ENCODE results near the gene KCNN3.
"Not testable (repeated sequence)": the region's sequence is repeated elsewhere in the genome, so short reads cannot be mapped to it uniquely, and the experiment has no call there.

Gene KCNN3

GRCh38 chr1:154870115-154870571 is at the start of gene KCNN3:
TSS of gene KCNN3 (minus strand) at chr1:154870281. CDS start at chr1:154869964, 317 bp downstream.
- peak; percentile 65 for DNase-seq

GRCh38 chr1:154913273-154913672 is 43.2 kb upstream of the KCNN3 start:
- no peak for DNase-seq

- DNase-seq = no peak
Observed at GRCh38 chr1:154912755-154913154, 42.7 kb upstream of the KCNN3 start.

DNA sequence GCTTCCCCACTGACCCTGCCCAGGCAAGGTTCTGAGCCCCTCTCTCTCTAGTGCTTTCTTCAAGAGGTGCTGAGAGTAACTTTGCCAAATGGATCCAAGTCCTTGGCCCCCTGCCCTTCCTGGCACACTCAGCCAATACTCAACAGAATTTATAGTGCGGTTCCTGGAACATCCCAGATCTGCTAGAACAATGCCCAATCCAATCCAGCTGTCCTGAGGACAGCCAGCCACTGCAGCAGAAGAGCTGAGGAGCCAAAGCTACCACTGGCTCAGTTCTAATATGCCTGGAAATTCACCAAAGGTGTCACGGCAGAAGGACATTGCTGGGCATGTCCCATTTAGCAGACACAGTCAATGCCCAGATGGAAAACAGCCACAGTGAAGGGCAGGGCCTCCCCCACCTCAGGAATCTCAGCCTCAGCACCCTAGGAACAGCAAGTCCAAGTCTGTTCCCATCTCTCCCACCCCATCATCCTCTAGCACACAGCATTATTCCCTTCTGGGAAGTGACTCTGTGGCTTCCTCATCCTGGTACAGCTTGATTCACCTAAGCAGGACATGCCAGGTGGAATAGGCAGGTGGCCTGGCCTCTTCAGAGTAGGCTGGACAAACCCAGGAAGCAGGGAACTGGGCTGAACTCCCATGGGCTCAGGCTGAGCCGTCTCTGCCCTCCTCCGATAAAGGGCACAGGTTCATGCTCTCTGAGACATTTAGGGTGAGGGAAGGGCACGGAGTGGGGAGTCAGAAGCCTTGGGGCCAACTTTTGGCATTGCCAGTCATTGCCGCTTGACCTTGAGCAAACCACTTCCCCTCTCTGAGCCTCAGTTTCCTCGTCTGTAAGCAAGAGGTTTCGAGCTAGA is 41.8 kb upstream of the KCNN3 start:
- DNase-seq = no peak

- no peak for DNase-seq
Observed at GRCh38 chr1:154910851-154911250, 40.8 kb upstream of the KCNN3 start.

DNA sequence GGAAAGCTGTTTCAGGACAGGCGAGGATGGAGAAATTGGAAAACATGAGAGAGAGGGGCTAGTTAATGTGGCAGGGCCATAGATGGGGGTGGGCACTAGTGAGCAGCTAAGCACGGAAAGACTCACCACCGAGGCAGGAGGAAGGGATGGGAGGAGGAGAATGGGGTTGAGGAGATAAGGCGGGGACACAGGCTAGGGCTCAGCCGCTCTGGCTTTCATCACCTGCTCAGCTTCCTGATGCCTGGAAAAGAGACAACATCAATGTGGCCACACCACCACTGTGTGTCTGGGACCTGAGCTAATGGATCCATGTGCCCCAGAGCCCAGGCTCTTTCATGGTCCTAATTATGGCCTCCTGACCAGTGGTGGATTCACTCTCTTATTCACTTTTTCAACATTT is 38.9 kb upstream of the KCNN3 start:
- no peak for DNase-seq

GRCh38 chr1:154908129-154908528 is 38.0 kb upstream of the KCNN3 start:
- not testable (repeated sequence) for DNase-seq

- no peak for DNase-seq
Observed at GRCh38 chr1:154906621-154907081, 36.6 kb upstream of the KCNN3 start.

- no peak for DNase-seq
Observed at GRCh38 chr1:154902938-154903566, 33.0 kb upstream of the KCNN3 start.

DNA sequence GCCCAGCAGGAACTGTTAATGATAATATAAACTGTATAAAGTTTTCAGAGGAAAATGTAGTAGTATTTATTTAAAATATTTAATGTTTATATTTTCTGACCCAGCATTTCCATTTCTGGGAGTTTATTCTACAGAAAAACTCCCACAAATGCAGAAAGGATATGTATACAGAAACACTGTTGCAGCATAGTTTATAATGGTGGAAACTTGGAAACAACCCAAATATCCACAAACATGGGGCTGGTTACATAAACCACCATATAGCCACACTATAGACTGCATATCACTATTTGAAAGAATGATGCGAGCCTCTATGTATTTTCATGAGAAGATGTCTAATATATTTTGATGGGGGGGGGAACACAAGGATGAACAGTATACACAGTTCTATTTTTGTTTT is 31.5 kb upstream of the KCNN3 start:
- no peak for DNase-seq

- DNase-seq = no peak
Observed at GRCh38 chr1:154899041-154899440, 29.0 kb upstream of the KCNN3 start.

DNA sequence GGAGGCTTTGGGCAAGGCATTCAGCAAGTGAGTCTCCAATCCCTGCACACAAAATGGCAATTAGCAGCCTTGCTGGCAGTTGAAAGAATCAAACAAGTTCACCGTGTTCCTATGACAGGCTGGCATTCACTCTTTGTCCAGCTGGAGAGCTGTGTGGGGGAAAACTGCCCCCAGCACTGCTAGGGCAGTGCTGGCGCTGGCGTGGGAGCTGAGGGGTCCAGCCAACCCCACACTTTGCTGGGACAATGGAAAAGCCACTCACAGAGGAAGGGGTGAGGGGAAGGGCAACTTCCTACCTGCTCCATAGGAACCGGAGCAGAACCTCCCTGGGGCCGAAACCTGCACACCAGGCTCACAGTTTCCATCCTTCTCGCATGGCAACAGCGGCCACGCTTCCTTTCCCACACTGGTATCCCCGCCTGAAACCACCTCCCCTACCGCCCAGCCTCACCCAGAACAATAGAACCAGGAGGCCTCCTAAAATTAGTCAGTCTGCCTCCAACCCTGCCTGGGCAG is 26.7 kb upstream of the KCNN3 start:
- no peak for DNase-seq

DNA sequence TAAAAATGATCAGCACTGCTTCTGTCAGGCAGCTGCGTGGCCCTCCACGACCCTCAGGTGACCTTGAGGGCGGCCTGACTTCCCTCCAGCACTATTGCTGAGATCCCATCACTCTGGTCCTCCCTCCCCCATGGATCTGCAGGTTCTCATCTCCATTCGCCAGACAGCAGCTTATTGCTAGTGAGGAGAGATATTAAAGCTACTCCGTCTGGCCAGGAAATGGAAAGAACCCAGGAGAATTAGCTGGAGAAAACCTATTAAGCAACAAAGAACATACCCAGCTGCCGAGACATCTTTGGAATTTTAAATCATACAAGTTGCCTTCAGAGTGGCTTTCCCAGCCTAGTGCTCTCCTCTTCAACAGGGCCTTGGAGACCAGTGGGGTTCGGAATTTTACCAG is 25.7 kb upstream of the KCNN3 start:
- DNase-seq = no peak

GRCh38 chr1:154891452-154891851 is 21.4 kb upstream of the KCNN3 start:
- DNase-seq = no peak

- no peak for DNase-seq
Observed at GRCh38 chr1:154888757-154889156, 18.7 kb upstream of the KCNN3 start.

GRCh38 chr1:154886281-154887015 is 16.4 kb upstream of the KCNN3 start:
- no peak for DNase-seq

GRCh38 chr1:154884869-154885701 is 15.0 kb upstream of the KCNN3 start:
- DNase-seq = no peak

DNA sequence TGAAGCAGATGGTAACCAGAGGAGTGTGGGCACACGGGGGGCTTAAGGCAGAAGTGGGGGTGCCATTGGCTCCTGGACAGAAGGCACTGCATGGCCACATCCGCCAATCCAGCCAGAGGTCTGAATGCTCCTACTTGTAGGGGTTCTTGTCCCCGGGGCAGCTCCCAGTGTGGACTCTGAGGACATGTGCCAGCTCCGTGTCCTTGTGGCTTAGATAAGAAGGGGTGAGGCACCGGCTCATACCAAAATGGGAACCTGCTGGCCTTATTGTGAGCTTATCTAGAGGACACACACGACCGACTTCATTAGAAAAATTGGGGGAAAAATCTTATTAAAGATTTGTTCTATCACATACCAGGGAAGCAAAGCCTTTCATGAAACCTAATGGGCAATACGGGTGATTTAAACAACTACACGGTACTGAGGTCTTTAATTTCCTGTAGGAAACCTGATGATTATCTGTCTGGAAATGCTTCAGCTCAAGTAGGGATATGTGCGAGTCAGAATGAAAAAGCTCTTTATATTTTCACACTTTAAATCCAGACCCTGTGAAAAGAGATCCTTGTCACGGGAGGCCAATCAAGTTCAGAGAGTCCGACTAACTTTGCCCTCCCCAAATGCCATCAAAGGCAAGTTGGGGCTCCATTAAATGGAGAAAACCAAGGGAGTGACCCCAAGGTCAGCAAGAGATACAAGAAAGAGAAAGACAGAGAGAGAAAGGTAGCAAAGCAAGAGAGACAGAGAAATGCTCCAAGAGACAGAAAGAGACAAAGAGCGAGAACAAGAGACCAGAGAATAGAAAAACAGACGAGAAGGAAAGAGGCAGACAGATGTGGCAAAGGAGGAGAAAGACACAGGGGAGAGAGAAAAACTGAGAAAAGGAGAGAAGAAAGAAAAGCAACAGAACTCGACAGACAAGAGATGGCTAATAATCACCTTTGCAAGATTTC is 14.1 kb upstream of the KCNN3 start:
- DNase-seq = no peak

DNA sequence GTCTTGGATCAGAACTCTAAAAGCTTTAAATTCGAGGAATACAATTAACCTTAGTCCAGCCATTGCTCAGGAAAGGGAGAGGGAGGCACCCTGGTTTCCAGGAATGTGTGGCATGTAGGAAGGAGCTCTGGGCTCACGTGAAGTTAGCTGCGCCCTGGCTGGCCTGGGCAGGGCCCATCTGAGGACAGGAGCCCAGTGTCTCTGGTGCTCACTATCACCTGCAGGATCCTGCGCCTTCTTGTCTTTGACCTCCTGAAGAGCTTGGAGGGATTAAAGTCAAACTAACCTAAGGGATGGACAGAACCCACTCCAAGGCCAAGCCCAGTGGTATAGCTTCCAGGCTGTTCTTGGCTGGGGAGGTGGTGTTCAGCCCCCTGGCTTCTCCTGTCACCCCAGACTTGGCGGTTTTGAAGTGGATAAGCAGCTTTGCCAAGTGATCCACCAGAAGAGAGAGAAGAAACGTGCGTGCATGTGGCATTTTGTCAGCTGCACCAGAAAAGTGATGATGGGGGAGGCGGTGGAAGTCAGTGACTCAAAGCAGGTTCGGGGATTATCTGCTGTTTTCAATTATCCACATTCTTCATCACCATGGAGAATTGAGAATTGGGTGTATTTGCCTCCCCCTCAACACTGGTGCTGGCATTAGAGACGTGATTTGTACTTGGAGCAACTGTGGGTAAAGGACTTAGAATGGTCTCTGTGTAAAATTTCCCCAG is 11.9 kb upstream of the KCNN3 start:
- DNase-seq = no peak

DNA sequence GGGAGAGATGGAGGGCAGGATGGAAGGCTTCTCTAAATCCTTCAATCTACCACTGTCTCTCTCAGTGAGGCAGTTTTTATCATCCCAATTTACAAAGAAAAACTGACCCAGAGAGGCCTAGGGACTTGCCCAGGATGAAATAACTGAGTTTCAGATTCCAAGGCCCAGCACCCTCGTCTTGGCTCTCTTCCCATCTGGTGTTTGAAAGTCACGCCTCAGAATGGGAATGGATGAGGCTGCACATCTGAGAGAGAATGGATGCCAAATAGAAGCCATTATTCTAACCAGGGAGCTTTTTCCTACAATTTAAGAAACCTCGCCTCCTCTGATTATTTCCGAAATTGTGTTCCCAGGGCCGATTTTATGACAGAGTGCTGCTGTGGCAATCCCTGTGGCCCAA is 10.6 kb upstream of the KCNN3 start:
- DNase-seq = no peak

DNA sequence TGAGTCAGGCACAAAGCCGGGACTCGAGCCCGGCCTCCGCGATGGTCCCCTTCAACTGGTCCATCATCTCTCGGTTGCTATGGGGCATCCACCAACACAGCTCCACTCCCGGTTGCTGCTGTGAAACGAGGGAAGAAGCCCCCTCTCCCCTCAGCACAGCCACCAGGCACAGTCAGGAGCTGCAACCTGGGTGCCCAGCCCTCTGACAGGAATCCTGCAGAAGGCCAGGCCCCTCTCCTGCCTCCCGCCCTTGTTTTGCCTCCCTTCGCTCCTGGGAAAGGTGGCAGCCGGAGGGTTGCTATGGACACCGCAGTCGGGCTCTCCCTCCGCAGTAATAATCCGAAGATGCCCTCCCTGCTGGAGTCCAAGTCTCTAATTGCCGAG is 8.9 kb upstream of the KCNN3 start:
- no peak for DNase-seq

Measured in activated effector memory CD4-positive, alpha-beta T cell treated with Interleukin-2 at 50 U/mL for 16 hours (primary cell).